Activated CD4-positive, alpha-beta T cell treated with anti-CD3 and anti-CD28 coated beads for 24 hours (primary cell): Measurements from ENCODE around the gene NPEPL1.

Source experiments
- DNase-seq, 2 donors: peaks; one replicate each; pipeline ENCODE4 v3.0.0-alpha.2; 2020; ENCODE audit warnings: low read depth in 2 of 2

NPEPL1 gene

DNA sequence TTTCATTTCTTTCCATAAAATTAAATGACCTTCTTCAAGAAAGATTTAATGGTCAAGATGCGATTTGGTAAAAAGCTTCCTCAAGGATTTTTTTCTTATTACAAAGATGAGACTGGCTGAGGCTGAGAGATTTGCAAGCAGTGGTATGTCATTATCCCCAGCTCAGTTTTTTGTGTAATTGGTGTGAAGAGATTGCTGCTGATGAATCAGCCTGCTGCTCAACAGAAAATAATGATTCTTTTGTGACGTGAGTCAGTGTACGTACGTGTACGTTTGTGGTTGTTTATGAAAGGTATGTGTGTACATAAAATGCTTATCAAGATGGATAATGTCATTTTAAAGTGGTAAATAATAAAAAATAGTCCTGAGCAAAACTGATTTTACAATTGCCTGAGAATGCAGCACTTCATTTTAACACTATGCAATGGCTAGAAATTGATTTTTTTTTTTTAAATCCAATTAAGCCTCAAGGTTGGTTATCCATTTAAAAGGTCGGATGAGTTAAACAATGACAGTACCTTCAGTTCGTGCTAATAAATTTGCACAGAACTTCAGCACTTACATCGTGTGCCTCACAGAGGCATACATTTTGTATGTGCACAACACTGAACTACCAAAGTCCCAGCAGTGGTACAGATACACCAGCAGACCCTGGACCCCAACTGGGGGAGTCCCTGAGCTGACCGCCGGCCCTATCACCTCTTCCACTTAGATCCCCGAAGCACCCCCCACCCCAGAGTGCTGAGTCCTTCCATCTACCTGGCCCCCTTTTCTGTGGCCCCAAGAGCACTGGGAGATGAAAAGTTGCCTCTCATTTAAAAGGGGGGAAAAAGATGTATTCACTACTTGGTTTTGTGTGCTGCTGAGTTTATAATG is 9.7 kb upstream of the NPEPL1 start:
- no peak for DNase-seq

DNA sequence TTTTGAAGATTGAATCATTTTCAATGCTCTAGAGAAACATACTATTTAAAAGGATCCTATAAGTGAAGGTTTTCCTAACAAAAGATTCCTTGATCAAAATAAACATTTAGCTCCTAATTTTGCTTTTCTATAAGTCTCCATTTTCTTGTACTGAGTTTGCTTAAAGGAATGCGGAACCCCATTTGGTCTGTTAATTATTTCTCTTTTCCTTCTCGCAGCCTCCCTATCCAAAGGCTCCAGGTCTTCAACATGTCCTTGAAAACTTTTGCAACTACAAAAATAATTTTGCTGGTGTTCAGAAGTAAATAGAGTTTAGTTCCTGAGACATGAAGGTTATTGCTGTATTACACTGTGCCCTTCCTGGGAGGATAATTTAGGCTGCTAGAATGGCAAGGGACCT is 8.3 kb upstream of the NPEPL1 start:
- DNase-seq, result no peak

DNA sequence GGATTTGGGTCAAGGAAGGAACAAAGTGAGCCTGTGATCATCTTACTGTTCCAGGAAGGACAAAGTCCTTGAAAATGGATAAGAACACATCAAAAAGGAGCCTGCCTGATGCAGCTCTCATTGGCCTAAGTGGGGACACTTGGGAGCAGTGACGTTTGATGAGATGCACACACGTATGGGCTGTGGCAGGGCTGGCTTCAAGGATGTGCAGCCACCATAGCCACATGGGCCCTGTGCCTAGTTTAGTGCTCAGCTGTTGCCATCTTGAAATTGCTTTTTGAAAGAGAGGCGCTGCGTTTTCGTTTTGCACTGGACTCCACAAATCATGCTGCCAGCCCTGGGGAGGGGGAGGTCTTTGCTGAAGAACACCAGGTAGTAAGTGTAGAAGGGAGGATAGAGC is 6.6 kb upstream of the NPEPL1 start:
- DNase-seq, result no peak

GRCh38 chr20:58688414-58688813 is 4.2 kb upstream of the NPEPL1 start:
- DNase-seq, result no peak

DNA sequence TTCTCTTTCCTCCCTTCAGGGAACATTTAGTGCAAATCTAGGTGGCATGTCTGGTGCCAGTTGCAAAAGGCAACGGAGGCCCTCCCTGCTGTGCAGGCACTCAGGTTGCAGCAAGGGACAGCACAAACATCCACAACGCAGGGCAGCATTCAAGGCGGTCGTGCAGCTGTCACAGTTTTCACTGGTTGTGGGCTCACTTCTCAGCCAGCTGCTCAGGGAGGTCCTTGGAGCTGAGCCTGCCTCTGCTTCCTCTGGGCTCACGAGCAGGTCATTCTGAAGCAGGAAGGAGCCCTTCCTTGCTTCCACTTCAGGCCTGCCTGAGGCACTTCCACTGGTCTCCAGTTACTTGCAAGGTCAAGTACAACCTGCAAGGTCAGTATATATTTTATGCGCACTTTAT is 3.8 kb upstream of the NPEPL1 start:
- DNase-seq, result no peak

DNA sequence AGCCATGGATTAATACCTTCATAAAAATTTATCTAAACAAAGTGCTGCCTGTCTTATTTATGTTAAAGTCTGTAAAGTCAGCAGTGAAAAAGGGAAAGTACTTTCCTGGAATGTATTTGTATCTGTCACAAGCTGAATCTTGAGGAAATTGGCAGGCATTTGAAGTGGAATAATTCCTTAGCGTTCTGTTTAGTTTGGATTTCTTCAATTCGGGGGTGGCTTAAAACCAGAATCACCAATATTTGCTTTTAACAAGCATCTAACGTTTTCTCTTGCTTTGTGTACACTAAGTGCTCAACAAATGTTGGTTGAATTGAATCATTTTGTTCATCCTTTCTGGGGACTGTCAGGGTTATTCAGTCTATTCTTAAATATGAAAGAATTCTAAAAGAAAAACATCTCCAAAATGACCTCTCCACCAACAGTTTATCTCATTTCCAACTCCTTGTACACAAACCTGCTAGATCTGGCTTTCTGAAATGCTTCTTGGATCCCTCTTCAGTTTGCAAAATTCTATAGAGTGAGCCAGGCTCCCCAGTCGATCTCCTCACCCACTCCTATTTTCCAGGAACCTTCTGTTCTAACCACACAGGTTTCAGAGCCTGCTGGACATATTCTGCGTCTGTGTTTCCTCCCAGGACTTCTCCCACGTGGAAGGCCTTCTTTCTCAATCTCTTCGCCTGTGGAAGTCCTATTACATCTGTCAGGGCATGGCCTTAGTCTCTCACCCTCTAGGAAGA is 2.0 kb upstream of the NPEPL1 start:
- no peak for DNase-seq

DNA sequence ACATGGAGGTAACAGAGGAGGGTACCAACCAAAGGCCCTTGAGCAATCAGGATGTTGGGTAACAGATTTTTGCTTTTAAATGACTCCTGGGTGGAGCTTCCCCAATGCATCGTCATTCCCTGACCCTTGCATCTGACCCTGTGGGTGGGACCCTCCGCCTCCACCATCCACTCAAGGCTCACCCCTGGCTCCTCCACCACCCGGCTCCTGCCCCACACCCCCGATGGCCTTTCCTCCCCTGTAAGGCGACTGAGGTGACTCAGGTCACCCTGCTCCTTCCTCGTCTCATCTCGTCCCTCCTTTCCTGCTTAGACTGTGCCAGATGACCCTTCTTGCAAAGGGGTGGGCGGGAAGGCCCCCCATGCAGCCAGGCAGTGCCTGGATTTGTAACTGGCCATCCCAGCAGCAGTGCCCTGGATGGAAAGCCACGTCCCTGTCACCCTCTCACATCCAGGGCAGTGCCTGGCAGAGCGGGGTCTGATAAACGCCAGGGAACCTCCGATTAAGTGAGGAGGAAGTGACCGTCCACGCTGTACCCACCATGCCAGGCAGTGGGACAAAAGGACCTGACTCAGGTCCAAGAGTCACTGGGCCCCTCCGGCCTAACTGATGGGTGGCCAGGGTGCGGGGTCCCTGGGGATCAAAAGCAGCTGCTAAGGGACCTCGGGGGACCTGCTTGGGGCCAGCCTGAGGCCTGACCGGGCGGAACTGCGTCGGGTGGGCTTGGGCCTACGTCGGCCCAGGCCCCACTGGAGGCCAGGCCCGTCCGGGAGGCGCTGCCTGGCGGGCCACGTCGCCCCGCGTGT is 624 bp upstream of the NPEPL1 start:
- no peak for DNase-seq

DNA sequence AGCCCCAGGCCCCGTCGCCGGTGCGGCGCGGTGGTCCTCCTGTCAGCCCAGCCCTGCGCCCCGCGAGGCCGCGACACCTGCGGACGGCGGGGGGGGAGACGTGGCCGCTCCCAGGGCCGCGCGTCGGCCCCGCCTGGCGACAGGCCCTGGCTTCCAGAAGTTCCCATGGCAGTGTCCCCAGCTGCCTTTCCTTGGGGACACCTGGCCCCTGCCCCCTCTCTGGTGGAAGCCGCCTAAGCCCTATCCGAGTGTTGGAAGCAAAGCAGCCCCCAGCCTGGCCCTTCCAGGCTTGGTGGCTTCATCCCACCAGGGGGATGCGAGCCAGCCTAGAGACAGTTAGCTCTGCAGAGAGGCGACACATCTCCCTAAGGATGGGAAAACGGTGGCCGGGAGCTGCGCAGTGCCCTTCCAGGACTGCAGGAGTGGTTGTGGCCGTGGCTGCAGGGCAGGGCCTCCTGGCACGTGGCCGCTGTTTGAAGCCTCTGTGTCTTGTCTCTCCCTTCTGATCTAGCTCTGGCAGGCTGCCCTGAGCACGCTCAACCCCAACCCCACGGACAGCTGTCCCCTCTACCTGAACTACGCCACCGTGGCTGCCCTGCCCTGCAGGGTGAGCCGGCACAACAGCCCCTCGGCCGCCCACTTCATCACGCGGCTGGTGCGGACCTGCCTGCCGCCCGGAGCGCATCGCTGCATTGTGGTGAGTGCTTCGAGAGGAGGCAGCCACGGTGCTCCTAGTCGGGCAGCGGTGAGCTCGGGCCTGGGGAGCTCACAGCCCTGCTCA is 816 bp downstream of the NPEPL1 start:
- no peak for DNase-seq

GRCh38 chr20:58694241-58695083 is 1.9 kb downstream of the NPEPL1 start:
- DNase-seq, result no peak

DNA sequence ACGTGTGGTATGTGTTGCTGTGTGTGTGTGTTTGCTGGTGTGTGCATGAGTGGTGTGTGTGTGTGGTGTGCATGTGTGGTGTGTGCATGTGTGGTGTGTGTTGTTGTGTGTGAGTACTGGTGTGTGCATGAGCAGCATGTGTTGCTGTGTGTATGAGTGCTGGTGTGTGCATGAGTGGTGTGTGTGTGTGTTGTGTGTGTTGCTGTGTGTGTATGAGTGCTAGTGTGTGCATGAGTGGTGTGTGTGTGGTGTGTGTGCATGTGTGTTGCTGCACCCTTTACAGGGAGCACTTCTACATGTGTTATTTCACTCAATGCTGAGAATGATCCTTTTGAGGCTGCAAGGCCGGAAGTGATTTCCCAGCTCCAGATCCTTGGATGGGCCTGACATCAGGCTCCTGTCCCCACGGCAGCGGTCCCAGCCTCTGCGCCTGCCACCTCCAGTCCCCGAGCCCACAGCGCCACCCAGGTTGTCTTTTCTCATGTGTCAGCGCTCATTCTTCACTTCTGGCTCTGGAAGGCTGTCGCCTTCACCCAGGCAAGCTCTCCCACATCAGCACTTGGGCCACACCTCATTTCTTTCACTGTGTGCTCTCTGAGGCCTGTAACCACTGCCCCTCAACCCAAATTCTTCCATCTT is 2.6 kb downstream of the NPEPL1 start:
- DNase-seq, result no peak

DNA sequence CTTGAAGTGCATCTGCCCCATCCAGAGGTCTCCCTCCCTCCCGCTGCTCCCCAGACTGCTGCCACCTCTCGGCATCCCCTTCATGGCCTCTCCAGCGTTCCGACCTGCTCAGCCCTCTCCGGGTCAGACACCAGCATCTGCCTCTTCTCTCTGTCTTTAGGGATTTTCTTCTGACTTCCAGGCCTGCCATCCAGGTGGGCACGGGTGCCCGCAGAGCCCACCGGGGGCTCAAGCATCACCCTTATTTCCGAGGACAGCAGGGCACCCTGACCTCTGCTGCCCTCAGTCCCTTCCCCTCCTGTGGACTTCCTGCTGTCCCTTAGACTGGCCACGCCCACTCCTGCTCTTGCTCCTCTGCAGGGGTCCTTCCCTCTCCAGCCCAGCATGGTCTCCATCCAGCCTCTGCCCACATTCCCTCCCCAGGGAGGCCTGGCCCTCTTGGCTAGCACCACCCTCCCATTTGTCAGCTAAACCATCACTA is 3.3 kb downstream of the NPEPL1 start:
- no peak for DNase-seq

GRCh38 chr20:58696411-58696961 is 3.9 kb downstream of the NPEPL1 start:
- DNase-seq, result no peak

- no peak for DNase-seq
These were observed 4.7 kb downstream of the NPEPL1 start for GRCh38 chr20:58697201-58697866.

- DNase-seq, result no peak
These were observed 5.5 kb downstream of the NPEPL1 start for GRCh38 chr20:58697867-58698703.

GRCh38 chr20:58698741-58699622 is 6.4 kb downstream of the NPEPL1 start:
- no peak for DNase-seq

GRCh38 chr20:58699623-58700107 is 7.1 kb downstream of the NPEPL1 start:
- DNase-seq, result no peak
